ENCODE measurements around the gene PIAS1. TPM values are rescaled to one million over a fixed set of nuclear protein-coding genes. Genes with fewer than 3 reads are reported as not detected.

Gene PIAS1
- total and polyA plus RNA-seq, 2 donors (not counting 1 experiment from before 2014, with no cell fraction given) = 28.8 to 87.3 TPM

- Histone ChIP-seq H3K4me3 (ENCODE audit: control extremely low read depth in 1 of 5, extremely low read depth in 1 of 5, insufficient read depth in 1 of 5, low read depth in 2 of 5, low read length in 4 of 5) (no peak overlapping the region), H4K20me1 (ENCODE audit: control insufficient read depth, insufficient read depth, low read length, poor library complexity, severe bottlenecking) (peaks cover 85% of the 10 kb centered on the region), H3K9me3 (ENCODE audit: control extremely low read depth in 1 of 3, control insufficient read depth in 2 of 3, insufficient read depth in 1 of 3, low read length in 2 of 3) (no peaks in the 10 kb centered on the region), H3K4me1 (ENCODE audit: control insufficient read depth in 2 of 2, insufficient read depth in 2 of 2, low read length in 2 of 2) (peaks cover 12 to 41% of the 10 kb centered on the region in 2 donors), H3K27ac (ENCODE audit: low read length in 2 of 2) (no peak overlapping the region), H3K36me3 (replicated peaks in 1 of 2; ENCODE audit: control extremely low read depth in 1 of 2, control insufficient read depth in 1 of 2, extremely low read depth in 1 of 2, insufficient read depth in 2 of 2, low read length in 1 of 2) (peaks cover 0 to 7% of the 10 kb centered on the region in 2 experiments), H3K4me2 (replicated peaks; ENCODE audit: low read depth, low read length, poor library complexity, severe bottlenecking) (no peak overlapping the region), H2AFZ (ENCODE audit: insufficient read depth, low read depth, low read length, poor library complexity, severe bottlenecking) (no peak overlapping the region), H3K9ac (ENCODE audit: low read length) (no peak overlapping the region), H3K27me3 (replicated peaks in 1 of 4; ENCODE audit: control extremely low read depth in 1 of 4, control insufficient read depth in 3 of 4, insufficient read depth in 4 of 4, low read length in 3 of 4) (no peaks in the 10 kb centered on the region), H3K79me2 (ENCODE audit: control insufficient read depth, insufficient read depth, low read length) (peaks cover 100% of the 10 kb centered on the region)
- ChIA-PET POLR2A (no interaction called here), CTCF (interaction anchor here (0.6 to 1.4 kb wide), 2 partner anchors 9 to 237 kb away, joined by 4 to 5 read pairs; no protein-coding TSS in a partner anchor)
- intact Hi-C loops (cut with micrococcal nuclease) = no loop called here
- Mint-ChIP-seq H3K4me1 (peaks cover 69% of the 10 kb centered on the region), H3K4me3 (no peak overlapping the region), H3K9me3 (ENCODE audit: insufficient read depth) (no peaks in the 10 kb centered on the region), H3K27me3 (no peaks in the 10 kb centered on the region), H3K27ac (no peak overlapping the region)
- DNase-seq (no peak), ATAC-seq (ENCODE audit: low read depth) (no peak)
- TF ChIP-seq EZH2 (IDR thresholded peaks at IDR 0.05; ENCODE audit: borderline replicate concordance, insufficient read depth, low read depth, low read length, poor library complexity, severe bottlenecking) (no peak), CTCF (IDR thresholded peaks at IDR 0.05) (no peak)
- no CpG with 5 or more reads among the region's 3 CpGs for WGBS (ENCODE audit: insufficient coverage)
Observed at GRCh38 chr15:68078365-68078764, 24.2 kb downstream of the PIAS1 start.

GRCh38 chr15:68080334-68080733, 26.2 kb downstream of the PIAS1 start:
- ChIA-PET CTCF (no interaction called here), POLR2A (no interaction called here)
- peaks cover 0 to 7% of the 10 kb centered on the region in 2 experiments for H3K36me3 ChIP-seq (replicated peaks in 1 of 2; ENCODE audit: control extremely low read depth in 1 of 2, control insufficient read depth in 1 of 2, extremely low read depth in 1 of 2, insufficient read depth in 2 of 2, low read length in 1 of 2)
- Mint-ChIP-seq H3K4me1 (peaks cover 73% of the 10 kb centered on the region), H3K9me3 (ENCODE audit: insufficient read depth) (no peaks in the 10 kb centered on the region), H3K27me3 (no peaks in the 10 kb centered on the region), H3K4me3 (no peak overlapping the region), H3K27ac (no peak overlapping the region)
- TF ChIP-seq CTCF (IDR thresholded peaks at IDR 0.05) (no peak), EZH2 (IDR thresholded peaks at IDR 0.05; ENCODE audit: borderline replicate concordance, insufficient read depth, low read depth, low read length, poor library complexity, severe bottlenecking) (no peak)
- no peak for DNase-seq
- H3K79me2 ChIP-seq (ENCODE audit: control insufficient read depth, insufficient read depth, low read length) = peaks cover 99% of the 10 kb centered on the region
- no peak overlapping the region for H3K9ac ChIP-seq (ENCODE audit: low read length)
- 100% methylated on average over 1 of the region's 1 CpG for WGBS (ENCODE audit: insufficient coverage)
- peaks cover 12 to 36% of the 10 kb centered on the region in 2 donors for H3K4me1 ChIP-seq (ENCODE audit: control insufficient read depth in 2 of 2, insufficient read depth in 2 of 2, low read length in 2 of 2)
- H3K4me3 ChIP-seq (ENCODE audit: control extremely low read depth in 1 of 5, extremely low read depth in 1 of 5, insufficient read depth in 1 of 5, low read depth in 2 of 5, low read length in 4 of 5) = no peak overlapping the region
- no peaks in the 10 kb centered on the region for H3K27me3 ChIP-seq (replicated peaks in 1 of 4; ENCODE audit: control extremely low read depth in 1 of 4, control insufficient read depth in 3 of 4, insufficient read depth in 4 of 4, low read length in 3 of 4)
- no peak overlapping the region for H3K27ac ChIP-seq (ENCODE audit: low read length in 2 of 2)
- no peak for ATAC-seq (ENCODE audit: low read depth)
- no peaks in the 10 kb centered on the region for H3K9me3 ChIP-seq (ENCODE audit: control extremely low read depth in 1 of 3, control insufficient read depth in 2 of 3, insufficient read depth in 1 of 3, low read length in 2 of 3)
- intact Hi-C loops (cut with micrococcal nuclease) = no loop called here
- no peak overlapping the region for H2AFZ ChIP-seq (ENCODE audit: insufficient read depth, low read depth, low read length, poor library complexity, severe bottlenecking)
- no peak overlapping the region for H3K4me2 ChIP-seq (replicated peaks; ENCODE audit: low read depth, low read length, poor library complexity, severe bottlenecking)
- H4K20me1 ChIP-seq (ENCODE audit: control insufficient read depth, insufficient read depth, low read length, poor library complexity, severe bottlenecking) = peaks cover 92% of the 10 kb centered on the region
